LNCAP (cell line): ENCODE measurements around the gene KCTD5.

ENCODE experiments used
- TF ChIP-seq, protein P1 (sequence below): fragments of 450-650 bp; IDR thresholded peaks from 2 replicates; pipeline ENCODE4 v1.5.1; 2017; ENCODE audit warnings: mild to moderate bottlenecking

KCTD5 gene

DNA sequence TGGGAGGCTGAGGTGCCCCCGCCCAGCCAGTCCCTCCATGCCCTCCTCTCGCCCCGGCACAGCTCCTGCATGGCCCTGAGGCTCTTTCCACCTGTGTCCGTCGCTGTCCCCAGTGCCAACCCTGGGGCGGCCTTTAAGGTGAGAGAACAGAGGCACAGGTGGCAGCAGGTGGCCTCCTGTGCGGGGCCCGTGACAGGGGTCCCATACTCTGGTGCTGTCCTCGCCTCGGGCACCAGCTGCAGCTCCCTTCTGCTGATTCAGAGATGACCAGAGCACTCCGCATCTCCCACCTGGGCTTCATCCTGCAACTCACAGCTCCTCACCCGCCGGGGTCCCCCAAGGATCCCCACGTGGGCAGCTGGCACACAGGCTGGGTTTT is 29.7 kb downstream of the KCTD5 start:
- TF ChIP-seq, protein P1, sequence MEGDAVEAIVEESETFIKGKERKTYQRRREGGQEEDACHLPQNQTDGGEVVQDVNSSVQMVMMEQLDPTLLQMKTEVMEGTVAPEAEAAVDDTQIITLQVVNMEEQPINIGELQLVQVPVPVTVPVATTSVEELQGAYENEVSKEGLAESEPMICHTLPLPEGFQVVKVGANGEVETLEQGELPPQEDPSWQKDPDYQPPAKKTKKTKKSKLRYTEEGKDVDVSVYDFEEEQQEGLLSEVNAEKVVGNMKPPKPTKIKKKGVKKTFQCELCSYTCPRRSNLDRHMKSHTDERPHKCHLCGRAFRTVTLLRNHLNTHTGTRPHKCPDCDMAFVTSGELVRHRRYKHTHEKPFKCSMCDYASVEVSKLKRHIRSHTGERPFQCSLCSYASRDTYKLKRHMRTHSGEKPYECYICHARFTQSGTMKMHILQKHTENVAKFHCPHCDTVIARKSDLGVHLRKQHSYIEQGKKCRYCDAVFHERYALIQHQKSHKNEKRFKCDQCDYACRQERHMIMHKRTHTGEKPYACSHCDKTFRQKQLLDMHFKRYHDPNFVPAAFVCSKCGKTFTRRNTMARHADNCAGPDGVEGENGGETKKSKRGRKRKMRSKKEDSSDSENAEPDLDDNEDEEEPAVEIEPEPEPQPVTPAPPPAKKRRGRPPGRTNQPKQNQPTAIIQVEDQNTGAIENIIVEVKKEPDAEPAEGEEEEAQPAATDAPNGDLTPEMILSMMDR, result no peak

DNA sequence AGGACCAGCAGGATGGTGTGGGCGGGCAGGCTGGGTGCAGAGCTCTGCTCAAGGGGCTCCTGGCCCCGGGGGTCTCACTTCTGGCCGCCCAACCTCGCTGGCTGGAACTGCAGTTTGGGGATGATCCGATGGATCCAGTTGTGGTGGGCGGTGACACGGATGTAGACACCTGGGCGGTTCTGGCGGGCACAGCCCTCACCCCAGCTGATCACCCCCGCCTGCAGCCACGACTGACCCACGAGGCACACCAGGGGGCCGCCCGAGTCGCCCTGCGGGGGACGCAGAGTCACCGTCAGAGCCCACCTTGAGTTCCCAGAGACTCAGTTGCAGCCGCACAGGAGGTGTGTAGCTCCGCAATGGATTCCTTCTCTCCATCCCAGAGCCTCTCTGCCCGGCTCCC is 30.2 kb downstream of the KCTD5 start:
- TF ChIP-seq, protein P1, result no peak

DNA sequence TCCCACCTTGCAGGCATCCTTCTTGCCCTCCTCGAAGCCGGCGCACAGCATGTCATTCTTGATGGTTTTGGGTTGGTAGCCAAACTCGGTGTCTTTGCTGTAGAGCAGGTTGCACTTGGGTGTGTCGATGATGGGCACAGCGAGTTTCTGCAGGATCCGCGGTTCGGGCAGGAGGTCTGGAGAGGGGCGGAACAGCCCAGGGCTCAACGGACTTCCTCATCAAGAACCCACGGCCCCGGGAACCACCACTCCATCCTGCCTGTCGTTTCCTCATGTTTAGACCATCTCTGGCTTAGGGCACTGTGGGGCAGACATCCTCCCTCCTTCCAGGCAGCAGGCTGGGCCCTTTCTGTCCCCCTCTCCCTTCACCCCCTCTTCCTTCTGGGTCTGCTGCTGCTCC is 31.2 kb downstream of the KCTD5 start:
- TF ChIP-seq, protein P1, result no peak

DNA sequence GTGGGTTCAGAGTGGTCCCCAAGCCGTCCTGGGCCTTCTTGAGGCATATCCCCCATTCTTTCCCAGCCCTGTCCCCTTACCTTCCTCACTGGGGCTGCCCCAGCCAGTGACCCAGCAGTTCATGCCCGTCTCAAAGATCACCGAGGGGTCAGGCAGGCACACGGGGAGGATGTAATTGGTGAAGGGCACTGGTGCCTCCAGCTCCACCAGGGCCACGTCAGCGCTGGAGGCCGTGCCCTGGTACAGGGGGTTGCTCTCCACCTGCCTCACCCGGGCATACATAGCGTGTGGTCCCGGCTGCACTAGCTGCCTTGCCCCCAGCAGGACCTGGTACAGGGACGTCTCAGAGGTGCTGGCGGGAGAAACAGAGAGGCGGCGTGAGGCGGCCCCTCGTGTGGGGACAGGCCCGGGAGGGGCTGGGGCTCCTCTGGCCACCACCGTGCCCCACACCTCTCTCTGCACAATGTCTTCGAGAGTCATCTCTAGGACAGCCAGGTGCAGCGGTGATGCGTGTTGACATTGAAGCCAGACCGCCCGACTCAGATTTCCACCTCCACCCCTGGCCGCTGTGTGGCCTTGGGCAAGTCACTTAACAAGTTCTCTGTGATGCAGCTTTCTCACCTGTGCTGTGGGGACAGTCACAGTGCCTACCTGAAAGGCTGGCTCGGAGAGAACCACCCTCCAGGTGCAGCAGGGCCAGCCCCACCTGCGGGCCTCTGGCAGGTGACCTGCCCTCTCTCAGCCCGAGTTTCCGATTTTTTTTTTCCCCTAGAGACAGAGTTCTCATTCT is 31.9 kb downstream of the KCTD5 start:
- TF ChIP-seq, protein P1, result no peak

DNA sequence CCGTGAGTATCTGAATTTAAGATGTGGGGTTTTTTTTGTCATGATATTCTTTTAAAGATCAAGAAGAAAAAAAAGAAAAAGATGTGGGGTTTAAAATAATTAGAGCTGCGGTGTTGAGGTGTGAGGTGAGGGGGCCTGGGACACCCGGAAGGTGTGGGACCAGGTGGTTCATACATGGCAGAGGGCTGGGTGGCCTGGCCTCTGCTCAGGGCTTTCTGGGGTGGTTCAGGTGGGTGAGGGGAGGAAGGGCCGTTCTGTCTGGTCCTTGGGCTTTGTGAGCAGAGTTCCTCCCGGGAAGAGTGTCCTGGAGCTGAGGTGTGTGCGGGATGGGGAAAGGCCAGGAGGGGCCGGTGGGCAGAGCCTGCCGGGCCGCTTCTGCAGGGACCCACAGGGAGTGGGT is 32.7 kb downstream of the KCTD5 start:
- TF ChIP-seq, protein P1, result no peak

DNA sequence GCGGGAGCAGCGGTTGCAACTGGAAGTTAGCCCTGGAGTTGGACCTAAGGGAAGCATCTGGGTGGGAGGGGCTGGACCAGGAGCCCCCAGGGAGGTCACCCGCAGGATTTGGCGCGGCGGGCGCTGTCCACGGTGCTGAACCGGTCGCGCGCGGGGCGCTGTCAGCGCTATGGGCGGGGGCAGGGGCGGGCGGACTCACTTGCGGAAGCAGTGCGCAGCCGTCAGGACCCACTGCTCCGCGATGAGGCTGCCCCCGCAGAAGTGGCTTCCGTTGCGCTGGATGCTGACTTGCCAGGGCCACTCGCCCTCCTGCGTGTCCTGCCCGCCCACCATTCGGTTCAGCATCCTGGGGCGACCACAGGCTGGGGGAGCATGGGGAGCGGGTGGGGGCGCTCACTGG is 33.2 kb downstream of the KCTD5 start:
- TF ChIP-seq, protein P1, result no peak

DNA sequence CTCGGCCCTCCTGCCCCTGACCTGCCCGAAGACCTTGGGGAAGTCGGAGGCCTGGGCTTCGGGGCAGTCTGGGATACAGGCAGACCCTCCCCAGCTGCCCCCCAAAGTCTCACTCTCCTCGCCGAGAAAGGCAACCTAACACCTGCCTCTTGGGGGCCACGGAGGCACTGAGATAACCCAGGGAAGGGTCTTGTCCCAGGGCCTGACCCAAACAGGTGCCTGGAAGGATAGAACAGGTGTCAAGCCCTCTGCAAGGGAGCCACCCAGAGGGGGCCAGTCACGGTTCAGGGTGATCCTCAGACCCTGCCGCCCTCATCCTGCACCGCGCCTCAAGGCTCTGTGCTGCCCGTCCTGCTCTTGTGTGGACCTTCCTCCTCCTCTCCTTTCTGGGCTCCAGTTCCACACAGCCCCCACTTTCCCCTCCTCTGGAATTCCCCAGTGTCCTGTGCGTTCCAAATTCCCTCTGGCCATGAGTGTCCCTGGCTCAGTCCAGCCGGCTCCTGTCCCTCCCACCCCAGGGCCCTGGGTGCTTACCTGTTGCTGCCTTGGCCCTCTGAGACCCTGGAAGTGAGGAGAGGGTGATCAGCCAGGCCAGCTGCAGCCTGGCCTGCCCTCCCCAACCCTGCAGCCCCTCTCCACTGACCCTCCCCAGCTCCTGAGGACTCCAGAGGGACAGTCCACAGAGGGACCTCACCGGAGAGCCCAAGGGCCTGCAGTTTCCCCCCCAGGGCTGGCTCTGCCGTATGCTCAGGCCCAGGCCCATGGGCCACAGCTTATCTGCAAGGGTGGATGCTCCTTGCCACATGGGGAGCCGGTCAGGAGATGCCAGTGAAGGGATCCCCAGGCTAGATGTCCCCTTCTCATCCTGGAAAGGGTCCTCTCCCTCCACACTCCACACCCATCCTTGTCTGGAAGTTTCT is 33.9 kb downstream of the KCTD5 start:
- TF ChIP-seq, protein P1, result no peak
